Tibial nerve (tissue), 3 donors: ENCODE data around the gene RNF213.

Experiments
- CTCF ChIP-seq, 5 experiments: fragments of 200-600 bp in 3 of 5; fragments of 450-650 bp in 2 of 5; sonication (generic) in 3 of 5; IDR thresholded peaks; one replicate each; pipeline ENCODE4 v1.5.1; 2016 to 2019; ENCODE audit warnings: antibody characterized with exemption in 5 of 5, mild to moderate bottlenecking in 3 of 5, moderate library complexity in 2 of 5
- POLR2A ChIP-seq, 2 donors: fragments of 450-650 bp; IDR thresholded peaks; one replicate each; pipeline ENCODE4 v1.6.1; 2017; ENCODE audit warnings: antibody characterized with exemption in 2 of 2, mild to moderate bottlenecking in 2 of 2, moderate library complexity in 2 of 2

DNA sequence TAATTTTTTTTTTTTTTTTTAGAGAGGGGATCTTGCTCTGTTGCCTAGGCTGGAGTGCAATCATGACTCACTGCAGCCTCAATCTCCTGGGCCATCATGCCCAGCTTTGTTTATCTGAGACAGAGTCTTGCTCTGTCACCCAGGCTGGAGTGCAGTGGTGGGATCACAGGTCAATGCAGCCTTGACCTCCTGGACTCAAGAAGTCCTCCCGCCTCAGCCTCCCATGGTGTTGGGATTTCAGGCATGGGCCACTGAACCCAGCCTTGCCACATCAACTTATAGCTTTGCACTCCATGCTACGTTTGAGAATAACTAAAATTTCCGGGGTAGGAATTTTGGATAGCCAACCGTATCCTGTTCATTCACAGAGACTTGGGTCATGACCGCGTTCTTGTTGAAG is 30.6 kb downstream of the RNF213 start:
- TF ChIP-seq CTCF (IDR thresholded peaks at IDR 0.05): no peak
- no peak for TF ChIP-seq POLR2A (IDR thresholded peaks at IDR 0.05)
